Stimulated activated CD4-positive, alpha-beta T cell treated with anti-CD3 and anti-CD28 coated beads, TNF-alpha, amount 100 ng/mL, for 1 hour (primary cell): ENCODE data around the gene FAM170B.

Experiments used
- DNase-seq, 3 donors: peaks; one replicate each; pipeline ENCODE4 v3.0.0-alpha.2; 2020; ENCODE audit warnings: low read depth in 3 of 3, low spot score in 1 of 3

The FAM170B gene

GRCh38 chr10:49107111-49107886 lies 26.5 kb downstream of the FAM170B start:
- DNase-seq, result no peak

DNA sequence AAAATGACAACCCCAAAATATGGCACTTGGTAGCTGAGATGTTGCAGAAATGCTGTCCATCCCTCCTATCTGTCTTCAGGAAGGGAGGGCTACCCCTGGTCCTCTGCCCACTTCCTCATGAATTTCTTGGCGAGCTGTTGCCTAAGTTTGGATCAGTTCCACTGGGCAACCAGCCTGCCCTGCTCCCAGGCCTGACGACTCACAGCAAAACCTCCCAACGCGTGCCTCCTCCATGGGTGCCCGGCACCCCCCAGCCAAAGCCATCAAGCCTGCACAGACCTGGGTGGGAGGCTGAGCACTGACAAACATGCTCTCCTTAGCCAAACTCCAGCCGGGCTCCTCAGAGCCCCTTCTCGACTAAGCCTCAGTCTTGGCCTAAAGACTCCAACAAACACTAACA lies 27.4 kb downstream of the FAM170B start:
- DNase-seq, result no peak

DNA sequence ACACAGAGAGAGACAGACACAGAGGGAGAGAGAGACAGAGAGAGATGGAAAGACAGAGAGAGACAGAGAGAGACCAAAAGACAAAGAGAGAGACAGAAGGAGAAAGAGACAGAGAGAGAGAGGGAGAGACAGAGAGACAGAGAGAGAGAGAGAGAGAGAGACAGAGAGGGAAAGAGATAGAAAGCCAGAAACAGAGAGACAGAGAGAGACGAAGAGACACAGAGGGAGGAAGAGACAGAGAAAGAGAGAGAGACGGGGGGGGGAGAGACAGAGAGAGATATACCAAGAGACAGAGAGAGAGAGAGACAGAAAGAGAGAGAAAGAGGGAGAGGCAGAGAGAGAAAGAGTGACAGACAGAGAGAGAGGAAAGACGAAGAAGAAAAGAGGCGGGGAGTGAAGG lies 28.7 kb downstream of the FAM170B start:
- DNase-seq, result no peak

GRCh38 chr10:49104323-49104722 lies 29.5 kb downstream of the FAM170B start:
- DNase-seq, result no peak

DNA sequence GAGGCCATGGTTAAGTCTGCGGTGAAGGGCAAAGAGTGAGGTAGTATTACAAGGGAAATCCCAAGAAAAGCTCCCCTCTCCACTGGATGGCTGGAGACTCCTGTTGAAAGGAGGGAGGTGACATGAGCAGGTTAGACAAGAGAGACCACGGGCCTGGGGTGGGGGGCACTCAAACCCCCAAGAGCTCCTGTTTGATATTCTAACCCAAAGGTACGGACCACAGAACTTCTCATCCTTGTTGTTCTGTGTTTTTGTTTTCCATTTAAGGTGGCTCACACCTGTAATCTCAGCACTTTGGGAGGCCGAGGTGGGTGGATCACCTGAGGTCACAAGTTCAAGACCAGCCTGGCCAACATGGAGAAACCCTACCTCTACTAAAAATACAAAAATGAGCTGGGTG lies 30.1 kb downstream of the FAM170B start:
- no peak for DNase-seq

GRCh38 chr10:49099046-49099445 lies 34.8 kb downstream of the FAM170B start:
- no peak for DNase-seq

DNA sequence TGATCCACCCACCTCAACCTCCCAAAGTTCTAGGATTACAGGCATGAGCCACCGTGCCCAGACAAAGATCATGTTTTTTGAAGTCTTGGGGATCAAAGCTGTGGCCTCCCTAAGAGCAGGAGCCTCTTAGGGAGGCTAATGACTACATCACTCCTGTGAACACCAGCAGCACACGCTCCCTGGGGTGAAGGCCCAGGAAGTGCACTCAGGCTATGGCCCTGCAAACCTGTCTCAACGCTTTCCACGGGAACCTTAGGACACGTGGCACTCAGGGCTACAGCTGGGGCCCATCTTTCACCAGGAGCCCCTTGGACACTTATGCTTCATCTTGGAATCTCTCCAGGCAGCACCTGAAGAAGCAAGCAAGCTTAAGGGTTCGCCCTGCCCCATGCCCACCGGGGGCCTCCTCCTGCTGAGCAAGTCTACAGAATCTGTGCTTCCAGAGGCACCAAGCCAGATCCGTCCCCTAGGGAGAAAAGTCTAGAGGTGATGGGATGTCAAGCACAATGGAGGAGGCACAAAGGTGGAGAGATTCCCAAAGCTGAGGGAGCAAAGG lies 36.9 kb downstream of the FAM170B start:
- no peak for DNase-seq

DNA sequence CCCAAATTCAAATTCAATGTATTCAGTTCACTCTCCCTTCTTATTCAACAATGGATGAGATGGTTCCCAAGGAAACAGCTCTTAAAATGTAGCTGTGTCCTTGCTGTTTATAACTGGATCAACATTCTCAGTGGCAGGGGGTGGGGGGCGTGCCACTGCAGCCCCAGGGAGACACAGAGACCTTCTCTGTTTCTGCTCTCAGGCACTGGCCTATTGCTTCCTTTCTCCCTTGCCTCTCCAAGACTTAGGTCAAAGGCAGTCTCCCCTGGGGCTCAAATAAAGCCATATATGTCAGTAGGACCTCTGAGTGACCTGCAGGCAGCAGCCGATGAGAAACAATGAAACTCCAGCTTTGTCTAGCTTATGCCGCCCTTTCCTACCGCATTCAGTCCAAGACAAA lies 39.2 kb downstream of the FAM170B start:
- DNase-seq, result no peak

DNA sequence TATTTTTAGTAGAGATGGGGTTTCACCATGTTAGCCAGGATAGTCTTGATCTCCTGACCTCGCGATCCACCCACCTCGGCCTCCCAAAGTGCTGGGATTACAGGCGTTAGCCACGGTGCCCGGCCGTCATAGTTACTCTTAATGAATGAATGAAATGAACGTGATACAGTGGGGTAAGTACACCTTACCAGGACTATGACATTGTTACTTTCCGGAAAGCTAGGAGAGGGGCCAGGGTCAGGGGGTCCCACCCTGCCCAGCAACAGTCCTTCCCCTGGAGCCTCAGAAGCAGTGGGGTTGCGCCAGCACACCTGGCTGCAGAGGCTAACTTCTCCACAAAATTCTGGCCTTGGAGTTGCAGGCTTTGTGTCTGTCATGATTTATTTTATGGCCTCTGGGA lies 39.9 kb downstream of the FAM170B start:
- no peak for DNase-seq

DNA sequence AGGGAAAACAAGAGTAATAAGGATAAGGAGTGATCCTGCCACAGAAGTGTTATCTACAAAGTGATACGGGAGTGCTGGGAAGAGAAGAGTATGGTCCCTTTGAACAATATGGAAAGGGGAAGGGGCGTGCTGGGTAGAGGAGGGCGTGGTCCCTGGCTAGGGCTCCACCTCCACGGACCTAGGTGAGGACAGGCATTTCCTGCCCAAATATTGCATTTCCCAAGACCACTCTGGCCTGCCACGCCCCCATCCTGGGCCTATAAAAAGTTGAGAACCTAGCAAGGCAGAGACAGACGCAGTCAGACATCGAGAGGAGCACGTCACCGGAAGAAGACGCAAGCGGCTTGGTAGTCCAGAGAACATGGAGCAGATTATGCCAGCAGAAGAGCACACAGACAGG lies 41.3 kb downstream of the FAM170B start:
- no peak for DNase-seq

GRCh38 chr10:49091450-49092210 lies 42.2 kb downstream of the FAM170B start:
- no peak for DNase-seq

DNA sequence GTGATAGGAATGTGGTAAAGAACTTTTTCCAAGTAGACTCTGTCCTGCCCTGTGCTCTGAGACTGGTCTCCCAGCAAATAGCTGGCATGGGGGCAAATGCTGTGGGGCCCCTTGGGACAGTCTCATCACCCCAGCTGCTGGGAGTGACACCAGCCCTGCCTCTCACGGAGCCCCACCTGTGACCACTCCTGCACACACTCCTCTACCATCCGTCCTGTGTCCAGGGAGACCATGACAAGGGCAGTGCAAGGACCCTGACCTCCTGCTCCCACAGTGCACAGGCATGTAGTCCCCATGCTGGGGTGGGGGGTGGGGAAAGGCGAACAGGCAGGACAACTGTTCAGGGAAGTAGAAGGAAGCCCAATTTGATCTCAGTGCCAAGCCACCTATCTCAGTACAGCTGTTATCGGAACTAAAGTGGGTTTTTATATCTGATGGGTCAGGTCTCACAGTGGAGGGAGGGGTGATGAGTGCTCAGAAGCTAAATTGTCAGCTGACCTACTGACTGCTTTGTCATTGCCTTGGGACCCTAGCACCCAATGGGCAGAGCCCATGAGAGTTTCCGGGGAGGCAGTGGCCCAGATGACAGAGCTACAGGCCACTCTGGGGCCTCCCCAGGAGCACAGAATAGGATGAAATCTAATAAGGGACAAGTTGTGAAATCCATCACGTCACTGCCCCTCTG lies 43.0 kb downstream of the FAM170B start:
- DNase-seq, result no peak

DNA sequence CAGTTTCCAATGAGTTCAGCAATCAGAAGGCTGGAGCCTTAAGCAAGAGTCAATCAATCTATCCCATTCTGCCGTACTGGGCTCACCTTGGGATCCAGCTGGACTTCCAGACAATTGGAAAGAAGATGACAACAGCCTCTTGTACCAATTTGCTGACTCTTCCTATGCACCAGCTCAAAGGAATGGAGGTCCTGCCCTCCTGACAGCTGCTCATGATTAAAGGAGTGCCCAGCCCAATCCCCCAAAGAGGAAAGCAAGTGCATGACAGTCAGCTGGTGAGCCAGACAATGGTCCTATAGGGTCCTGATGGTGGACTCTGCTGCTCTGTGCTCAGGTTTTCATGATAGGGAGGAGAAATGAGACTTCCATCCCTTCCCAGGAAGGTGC lies 43.6 kb downstream of the FAM170B start:
- DNase-seq, result no peak

- DNase-seq, result no peak
These were observed 44.1 kb downstream of the FAM170B start for GRCh38 chr10:49089557-49090188.

DNA sequence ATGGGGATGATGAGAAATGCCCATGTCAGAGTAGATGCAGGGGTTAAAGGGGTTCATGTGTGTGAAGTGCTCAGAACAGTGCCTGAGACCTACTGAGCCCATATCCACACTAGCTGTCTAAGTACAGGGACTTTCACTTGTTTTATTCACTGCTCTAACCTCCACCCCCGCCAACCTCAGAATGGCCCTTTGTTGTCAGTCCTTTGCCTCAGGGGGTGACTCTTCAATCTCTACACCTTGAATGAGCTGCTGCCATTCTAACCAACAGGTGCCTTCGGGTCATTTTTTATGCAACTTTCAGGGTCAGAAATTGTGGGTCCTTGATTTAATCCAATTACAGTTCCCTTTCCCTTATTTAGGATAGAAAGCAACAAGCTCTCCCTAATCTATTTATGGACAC lies 44.7 kb downstream of the FAM170B start:
- no peak for DNase-seq

- no peak for DNase-seq
These were observed 46.9 kb downstream of the FAM170B start for GRCh38 chr10:49086889-49087288.

- DNase-seq, result no peak
These were observed 50.6 kb downstream of the FAM170B start for GRCh38 chr10:49083261-49083660.

GRCh38 chr10:49082766-49083165 lies 51.1 kb downstream of the FAM170B start:
- no peak for DNase-seq

DNA sequence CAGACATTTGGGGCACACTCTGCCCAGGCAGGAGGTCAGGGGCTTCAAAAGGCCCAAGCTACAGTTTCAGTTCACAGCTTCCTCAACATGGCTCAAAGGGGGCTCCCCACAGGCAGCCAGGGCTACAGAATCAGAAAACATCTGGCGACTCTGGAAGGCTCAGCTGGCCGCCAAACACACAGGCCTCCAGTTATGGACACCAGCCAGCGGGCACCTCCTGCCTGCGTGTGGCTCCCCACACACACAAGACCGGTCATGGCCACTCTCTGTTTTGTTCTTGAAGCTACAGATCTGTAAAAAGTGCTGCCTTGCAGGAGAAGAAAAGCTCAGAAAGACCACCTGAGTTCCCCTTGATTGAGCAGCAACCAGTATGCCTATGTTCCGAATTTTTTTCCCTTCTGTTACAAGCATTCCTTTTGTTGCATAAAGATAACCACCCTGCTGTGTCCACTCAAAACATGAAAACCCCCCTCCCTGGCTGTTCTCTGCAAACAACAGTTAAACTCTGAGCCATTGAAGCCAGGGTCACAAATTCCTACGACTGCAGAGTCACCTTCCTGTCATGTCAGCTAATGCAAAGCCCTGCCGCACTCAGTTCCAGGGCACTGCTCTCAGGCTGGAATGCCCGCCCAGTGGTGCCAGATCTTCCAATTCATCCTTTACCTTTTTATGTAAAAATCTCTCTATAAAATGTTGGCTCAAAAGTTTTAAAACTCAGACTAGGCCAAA lies 52.1 kb downstream of the FAM170B start:
- no peak for DNase-seq
